CD1c-positive myeloid dendritic cell (primary cell): ENCODE measurements around the gene AMN1.
A peak's percentile ranks its signal among the peaks of the same experiment; 100 is the strongest.
"Not testable (repeated sequence)": the region's sequence is repeated elsewhere in the genome, so short reads cannot be mapped to it uniquely, and the experiment has no call there.

Experiments
- DNase-seq: peaks from one replicate; pipeline ENCODE4 v3.0.0-alpha.2; 2016; ENCODE audit errors: extremely low spot score

The AMN1 gene

GRCh38 chr12:31728917-31729640 is at the start of gene AMN1:
Gene AMN1 (minus strand): TSS chr12:31729021. CDS start chr12:31729008, 13 bp downstream.
- peak; percentile 100 for DNase-seq

GRCh38 chr12:31773867-31774266 is 45.0 kb upstream of the AMN1 start:
- peak; percentile 35 for DNase-seq

- no peak for DNase-seq
These were observed 44.5 kb upstream of the AMN1 start for GRCh38 chr12:31773223-31773750.

- no peak for DNase-seq
These were observed 43.9 kb upstream of the AMN1 start for GRCh38 chr12:31772685-31773222.

DNA sequence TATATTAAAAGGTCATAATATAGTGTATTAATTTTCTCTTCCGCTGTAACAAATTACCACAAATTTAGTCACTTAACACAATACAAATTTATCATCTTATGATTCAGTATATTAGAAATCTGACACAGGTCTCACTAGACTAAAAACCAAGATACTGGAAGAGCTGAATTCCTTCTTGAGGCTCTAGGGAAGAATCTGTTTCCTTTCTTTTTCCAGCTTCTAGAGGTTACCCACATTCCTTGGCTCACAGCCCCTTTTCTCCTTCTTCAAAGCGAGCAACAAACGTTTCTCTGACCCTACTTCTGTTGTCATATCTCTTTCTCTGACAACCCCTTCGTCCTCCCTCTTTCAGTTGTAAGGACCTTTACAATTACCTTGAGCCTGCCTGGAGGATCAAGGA is 43.4 kb upstream of the AMN1 start:
- DNase-seq, result no peak

DNA sequence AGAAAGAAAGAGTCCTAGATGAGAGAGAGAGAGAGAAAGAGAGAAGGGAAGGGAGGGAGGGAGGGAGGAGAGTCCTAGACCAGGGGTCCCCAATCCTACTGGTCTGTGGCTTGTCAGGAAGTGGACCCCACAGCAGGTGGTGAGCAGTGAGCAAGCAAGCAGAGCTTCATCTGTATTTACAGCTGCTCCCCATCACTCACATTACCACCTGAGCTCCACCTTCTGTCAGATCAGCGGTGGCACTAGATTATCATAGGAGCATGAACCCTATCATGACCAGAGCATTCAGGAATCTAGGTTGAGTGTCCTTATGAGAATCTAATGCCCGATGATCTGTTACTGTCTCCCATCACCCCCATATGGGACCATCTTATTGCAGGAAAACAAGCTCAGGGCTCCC is 39.2 kb upstream of the AMN1 start:
- DNase-seq, result no peak

DNA sequence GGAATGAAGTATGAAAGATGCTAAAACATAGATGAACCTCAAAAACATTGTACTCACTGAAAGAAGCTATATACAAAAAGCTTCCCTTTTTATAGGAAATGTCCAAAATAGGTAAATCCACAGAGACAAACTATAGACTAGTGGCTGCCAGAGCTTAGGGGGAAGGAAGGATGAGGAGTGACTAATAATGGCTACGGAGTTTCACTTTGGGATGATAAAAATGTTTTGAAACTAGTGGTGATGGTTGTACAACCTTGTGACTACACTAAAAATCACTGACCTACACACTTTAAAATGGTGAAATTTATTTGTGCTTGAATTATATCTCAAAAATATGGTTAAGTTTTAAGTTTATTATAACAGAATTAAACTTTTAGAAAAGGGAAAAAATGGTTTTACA is 37.1 kb upstream of the AMN1 start:
- peak; percentile 53 for DNase-seq

DNA sequence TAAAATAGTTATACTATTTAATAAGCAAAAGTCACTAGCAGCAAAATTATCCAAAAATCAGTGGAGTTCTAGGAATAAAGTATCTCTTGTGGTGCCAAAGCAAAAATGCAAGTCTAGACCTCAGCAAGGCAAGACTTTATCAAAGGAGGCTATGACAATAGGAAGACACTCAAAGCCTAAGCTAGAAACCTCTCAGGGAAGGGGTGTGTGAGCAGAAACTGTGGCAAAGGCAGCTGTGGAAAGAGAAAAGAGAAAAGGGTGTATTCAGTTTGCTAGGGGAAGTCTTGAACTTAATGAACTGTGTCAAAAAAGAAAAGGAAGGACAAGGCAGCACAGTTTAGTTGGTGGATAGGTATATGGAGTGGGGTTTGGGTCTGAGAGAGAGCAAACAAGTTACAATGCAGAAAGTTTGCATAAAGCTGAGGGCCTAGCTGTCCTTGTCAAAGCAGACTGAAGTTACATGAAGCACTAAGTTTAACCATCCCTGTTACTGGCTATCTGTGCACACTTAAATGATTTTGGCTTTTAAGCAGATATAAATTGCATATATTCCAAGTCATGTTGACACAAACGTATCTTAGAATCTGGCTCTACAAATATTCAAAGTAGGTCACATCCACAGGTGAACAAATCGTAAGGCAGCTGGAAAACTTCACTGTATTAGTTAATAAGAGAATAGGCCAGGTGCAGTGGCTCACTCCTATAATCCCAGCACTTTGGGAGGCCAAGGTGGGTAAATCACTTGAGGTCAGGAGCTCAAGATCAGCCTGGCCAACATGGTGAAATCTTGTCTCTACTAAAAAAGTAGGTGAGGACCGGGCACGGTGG is 31.0 kb upstream of the AMN1 start:
- DNase-seq, result no peak

DNA sequence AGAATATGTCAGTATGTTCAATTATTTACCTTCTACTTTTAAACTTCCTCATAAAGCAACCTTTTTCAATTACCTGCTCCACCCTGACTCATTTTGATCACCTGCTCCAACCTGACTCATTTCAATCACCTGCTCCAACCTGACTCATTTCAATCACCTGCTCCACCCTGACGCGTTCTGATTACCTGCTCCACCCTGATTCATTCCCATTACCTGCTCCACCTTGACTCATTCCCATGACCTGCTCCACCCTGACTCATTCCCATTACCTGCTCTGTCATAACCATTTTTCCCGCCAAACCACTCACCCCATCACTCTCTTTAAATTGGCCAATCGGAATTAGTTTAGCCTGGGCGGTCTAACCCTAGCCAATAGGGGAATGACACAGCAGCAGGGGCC is 29.5 kb upstream of the AMN1 start:
- DNase-seq, result not testable (repeated sequence)

GRCh38 chr12:31756977-31757420 is 28.2 kb upstream of the AMN1 start:
- peak; percentile 51 for DNase-seq

- no peak for DNase-seq
These were observed 23.6 kb upstream of the AMN1 start for GRCh38 chr12:31752450-31752849.

GRCh38 chr12:31751085-31751484 is 22.3 kb upstream of the AMN1 start:
- peak; percentile 52 for DNase-seq

GRCh38 chr12:31750747-31751039 is 21.9 kb upstream of the AMN1 start:
- no peak for DNase-seq

DNA sequence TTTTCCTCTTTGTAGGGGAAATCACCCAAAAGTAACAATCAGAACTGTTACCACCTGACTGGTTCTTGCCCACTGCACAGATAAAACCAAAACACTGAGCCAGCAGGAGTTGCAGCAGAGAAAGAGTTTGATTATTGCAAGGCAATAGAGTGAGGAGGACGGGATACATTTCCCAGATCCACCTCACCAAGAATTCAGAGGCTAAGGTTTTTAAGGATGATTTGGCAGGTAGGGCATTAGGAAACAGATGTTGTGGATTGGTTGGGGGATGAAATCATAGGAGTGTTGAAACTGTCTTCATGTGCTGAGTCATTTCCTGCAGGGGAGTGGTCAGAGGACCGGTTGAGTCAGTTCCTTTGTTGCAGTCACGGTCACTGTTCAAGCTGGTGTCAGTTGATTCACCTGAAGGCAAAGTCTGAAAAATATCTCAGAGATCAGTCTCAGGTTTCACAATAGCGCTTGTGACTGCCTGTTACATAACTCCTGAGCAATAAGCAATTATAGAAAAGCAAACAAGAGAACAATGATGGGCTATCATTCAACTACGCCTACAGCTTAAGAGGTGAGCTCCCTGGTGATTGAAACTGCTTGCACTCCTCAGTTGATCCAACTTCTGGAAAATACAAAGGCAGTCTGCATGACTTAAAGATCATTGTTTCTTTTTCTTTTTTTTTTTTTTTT is 20.3 kb upstream of the AMN1 start:
- peak; percentile 94 for DNase-seq

DNA sequence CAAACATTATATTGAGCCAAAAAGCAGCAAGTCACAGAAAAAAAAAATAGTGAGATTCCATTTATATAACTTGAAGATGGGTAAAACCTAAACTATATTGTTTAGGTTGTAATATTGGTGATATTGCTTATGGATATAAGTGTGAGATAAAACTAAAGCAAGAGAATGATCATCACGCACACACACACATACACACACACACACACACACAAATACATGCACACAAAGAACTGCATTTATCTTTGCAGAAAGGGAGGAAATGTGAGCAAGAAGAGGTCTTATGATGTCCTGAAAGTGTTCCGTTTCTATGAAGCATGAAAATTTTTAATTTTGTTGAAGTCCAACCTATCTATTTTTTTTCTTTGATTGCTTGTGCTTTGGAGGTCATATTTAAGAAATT is 16.4 kb upstream of the AMN1 start:
- DNase-seq, result no peak

- DNase-seq, result not testable (repeated sequence)
These were observed 15.5 kb upstream of the AMN1 start for GRCh38 chr12:31744363-31744762.

DNA sequence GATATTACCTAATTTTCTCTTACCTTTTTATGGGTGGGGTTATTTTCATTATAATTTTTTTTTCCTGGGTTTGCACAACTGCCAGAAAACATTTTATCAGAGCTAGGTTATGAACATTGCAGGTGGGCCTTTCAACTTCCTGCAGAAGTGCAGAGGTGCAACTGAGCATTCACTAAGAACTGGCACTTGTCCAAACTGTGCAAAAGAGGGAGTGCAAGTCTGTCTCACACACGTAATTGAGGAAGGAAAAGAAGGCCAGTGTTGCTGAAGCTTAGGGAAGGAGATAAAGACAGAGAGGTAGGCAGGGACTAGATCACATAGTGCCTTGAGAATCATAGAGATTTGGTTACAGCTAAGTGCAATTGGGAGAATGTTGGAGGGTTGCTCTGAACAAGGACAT is 14.1 kb upstream of the AMN1 start:
- DNase-seq, result peak; percentile 74

GRCh38 chr12:31740628-31741027 is 11.8 kb upstream of the AMN1 start:
- DNase-seq, result no peak

DNA sequence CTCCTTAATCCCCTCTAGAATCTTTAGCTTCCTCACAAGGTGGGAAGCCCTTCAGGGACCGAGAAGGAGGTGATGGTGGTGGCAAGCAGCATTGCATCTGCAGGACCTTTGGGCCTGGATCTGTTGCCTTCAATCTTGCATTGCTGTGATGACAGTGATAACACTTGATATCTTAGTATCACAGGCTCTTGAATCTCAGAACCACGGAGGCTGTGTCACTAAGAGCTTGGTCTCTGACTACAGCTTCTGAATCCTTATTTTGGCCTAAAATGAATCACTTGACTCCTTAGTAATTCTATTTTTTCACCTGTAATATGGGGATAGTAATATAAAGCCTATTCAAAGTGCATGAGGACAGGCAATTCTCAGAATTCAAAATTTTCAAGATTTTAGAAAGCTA is 8.9 kb upstream of the AMN1 start:
- DNase-seq, result no peak

- no peak for DNase-seq
These were observed 8.5 kb upstream of the AMN1 start for GRCh38 chr12:31737345-31737744.

- peak; percentile 51 for DNase-seq
These were observed 7.7 kb upstream of the AMN1 start for GRCh38 chr12:31736472-31736871.
